PFSK-1 (cell line): ENCODE results near the gene LRRC4C.

ENCODE experiments used
- FOXP2 ChIP-seq: optimal IDR thresholded peaks from 2 replicates; pipeline ENCODE3; 2011; ENCODE audit warnings: borderline replicate concordance, control low read depth, inconsistent platforms; ENCODE audit not compliant: insufficient read depth; ENCODE audit errors: extremely low read length, extremely low read depth
- POLR2AphosphoS5 ChIP-seq: IDR thresholded peaks from 2 replicates; pipeline ENCODE4 v1.6.1; 2012; ENCODE audit warnings: low read depth, mild to moderate bottlenecking, control low read depth, low read length, moderate library complexity
- REST ChIP-seq, 2 experiments: IDR thresholded peaks; 2 replicates each; pipeline versions ENCODE4 v1.6.1 to v1.8.0; 2011 to 2012; ENCODE audit warnings: low read depth in 2 of 2, low read length in 2 of 2, control low read depth in 1 of 2, inconsistent platforms in 1 of 2, mild to moderate bottlenecking in 1 of 2, moderate library complexity in 1 of 2; ENCODE audit not compliant: insufficient read depth in 1 of 2
- SIN3A ChIP-seq: IDR thresholded peaks from 2 replicates; pipeline ENCODE4 v1.6.1; 2012; ENCODE audit warnings: mild to moderate bottlenecking, low read length, moderate library complexity, borderline replicate concordance; ENCODE audit not compliant: insufficient read depth
- TAF1 ChIP-seq: IDR thresholded peaks from 2 replicates; pipeline ENCODE4 v1.6.1; 2012; ENCODE audit warnings: low read length, control low read depth, borderline replicate concordance; ENCODE audit not compliant: insufficient read depth

LRRC4C gene

GRCh38 chr11:40701027-40701426 lies 758.4 kb downstream of the LRRC4C start:
- no peak for TF ChIP-seq POLR2AphosphoS5
- no peak for TF ChIP-seq FOXP2
- TF ChIP-seq REST (IDR thresholded peaks at IDR 0.05; ENCODE audit: insufficient read depth in 1 of 2, low read depth in 2 of 2, low read length in 2 of 2), result no peak
- no peak for TF ChIP-seq TAF1
- TF ChIP-seq SIN3A, result no peak

DNA sequence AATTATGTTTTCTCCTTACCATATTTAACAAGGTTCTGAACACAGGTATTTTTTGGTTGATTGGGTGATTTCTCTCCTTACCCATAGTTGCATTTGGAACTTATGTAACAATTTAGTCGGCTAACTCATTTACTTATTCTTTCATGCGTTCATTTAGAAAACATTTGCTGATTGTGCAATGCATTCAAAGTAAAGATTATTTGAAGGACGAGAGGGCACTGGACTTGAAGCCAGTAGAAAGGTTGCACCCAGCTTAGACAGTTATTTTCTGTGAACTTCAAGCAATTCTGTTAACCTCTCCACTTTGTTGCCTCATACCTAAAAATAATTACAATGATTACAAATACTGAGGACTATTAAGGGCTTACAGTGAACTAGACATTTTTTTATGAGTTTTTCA lies 769.6 kb downstream of the LRRC4C start:
- TF ChIP-seq FOXP2 (no peak), SIN3A (no peak), TAF1 (no peak), POLR2AphosphoS5 (no peak), REST (IDR thresholded peaks at IDR 0.05; ENCODE audit: insufficient read depth in 1 of 2, low read depth in 2 of 2, low read length in 2 of 2) (no peak)

DNA sequence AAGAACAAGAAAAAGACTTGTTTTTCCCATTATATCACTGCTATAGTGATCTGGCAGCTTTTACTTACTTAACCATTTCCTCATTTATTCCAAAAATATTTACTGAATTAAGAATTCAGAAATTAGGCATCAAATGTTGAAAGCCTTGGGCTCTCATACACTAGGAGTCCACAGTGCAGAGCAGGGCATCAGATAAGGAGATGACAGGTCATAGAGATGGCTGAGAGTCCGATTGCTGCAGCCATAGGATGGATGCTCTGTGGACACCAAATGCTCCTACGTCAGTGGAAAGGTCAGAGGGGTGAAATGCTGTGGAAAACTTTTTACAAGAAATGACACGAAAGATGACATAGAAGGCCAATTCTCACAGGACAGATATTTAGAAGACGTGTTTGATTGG lies 771.1 kb downstream of the LRRC4C start:
- no peak for TF ChIP-seq TAF1
- no peak for TF ChIP-seq SIN3A
- TF ChIP-seq FOXP2, result no peak
- TF ChIP-seq REST (IDR thresholded peaks at IDR 0.05; ENCODE audit: insufficient read depth in 1 of 2, low read depth in 2 of 2, low read length in 2 of 2), result no peak
- no peak for TF ChIP-seq POLR2AphosphoS5

- TF ChIP-seq TAF1, result no peak
- TF ChIP-seq FOXP2, result no peak
- TF ChIP-seq REST (IDR thresholded peaks at IDR 0.05; ENCODE audit: insufficient read depth in 1 of 2, low read depth in 2 of 2, low read length in 2 of 2), result no peak
- no peak for TF ChIP-seq SIN3A
- no peak for TF ChIP-seq POLR2AphosphoS5
These were observed 772.7 kb downstream of the LRRC4C start for GRCh38 chr11:40686765-40687164.

DNA sequence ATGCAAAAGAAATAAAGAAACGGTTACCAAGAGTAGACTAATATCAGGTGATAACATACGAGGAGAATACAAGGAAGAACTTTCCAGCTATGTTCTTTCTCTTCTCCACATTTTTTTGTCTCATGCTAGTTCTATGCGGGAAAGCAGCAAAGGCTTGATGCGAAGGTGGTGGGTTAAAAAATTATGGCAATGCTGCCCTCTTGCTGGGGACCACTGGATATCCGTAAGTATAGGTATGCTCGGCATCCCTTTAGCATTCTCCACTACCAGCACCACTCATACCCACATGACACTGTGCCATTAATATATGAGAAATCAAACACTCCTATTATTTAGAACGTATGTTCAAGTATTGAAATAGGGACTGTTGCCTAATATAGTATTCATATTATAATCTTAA lies 776.4 kb downstream of the LRRC4C start:
- TF ChIP-seq REST (IDR thresholded peaks at IDR 0.05; ENCODE audit: insufficient read depth in 1 of 2, low read depth in 2 of 2, low read length in 2 of 2) (no peak), FOXP2 (no peak), SIN3A (no peak), POLR2AphosphoS5 (no peak), TAF1 (no peak)
